GM10266 (cell line): Measurements from ENCODE around the gene INO80E.
A peak's percentile ranks its signal among the peaks of the same experiment; 100 is the strongest.

ENCODE experiments used
- DNase-seq: peaks from one replicate; pipeline ENCODE4 v3.0.0; 2012; ENCODE audit errors: extremely low spot score
- TF ChIP-seq, protein P1 (sequence below): IDR thresholded peaks from 2 replicates; pipeline ENCODE4 v1.5.1; 2012; ENCODE audit warnings: mild to moderate bottlenecking, low read depth; ENCODE audit not compliant: control insufficient read depth, insufficient read depth; ENCODE audit errors: missing control alignments

INO80E gene

GRCh38 chr16:29994600-29995323, 1.3 kb upstream of the INO80E start:
- TF ChIP-seq, protein P1, sequence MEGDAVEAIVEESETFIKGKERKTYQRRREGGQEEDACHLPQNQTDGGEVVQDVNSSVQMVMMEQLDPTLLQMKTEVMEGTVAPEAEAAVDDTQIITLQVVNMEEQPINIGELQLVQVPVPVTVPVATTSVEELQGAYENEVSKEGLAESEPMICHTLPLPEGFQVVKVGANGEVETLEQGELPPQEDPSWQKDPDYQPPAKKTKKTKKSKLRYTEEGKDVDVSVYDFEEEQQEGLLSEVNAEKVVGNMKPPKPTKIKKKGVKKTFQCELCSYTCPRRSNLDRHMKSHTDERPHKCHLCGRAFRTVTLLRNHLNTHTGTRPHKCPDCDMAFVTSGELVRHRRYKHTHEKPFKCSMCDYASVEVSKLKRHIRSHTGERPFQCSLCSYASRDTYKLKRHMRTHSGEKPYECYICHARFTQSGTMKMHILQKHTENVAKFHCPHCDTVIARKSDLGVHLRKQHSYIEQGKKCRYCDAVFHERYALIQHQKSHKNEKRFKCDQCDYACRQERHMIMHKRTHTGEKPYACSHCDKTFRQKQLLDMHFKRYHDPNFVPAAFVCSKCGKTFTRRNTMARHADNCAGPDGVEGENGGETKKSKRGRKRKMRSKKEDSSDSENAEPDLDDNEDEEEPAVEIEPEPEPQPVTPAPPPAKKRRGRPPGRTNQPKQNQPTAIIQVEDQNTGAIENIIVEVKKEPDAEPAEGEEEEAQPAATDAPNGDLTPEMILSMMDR = no peak
- peak; percentile 82 for DNase-seq

- peak; percentile 93 for DNase-seq
Measured at GRCh38 chr16:29995324-29995910, 624 bp upstream of the INO80E start, which contains the start of gene HIRIP3. Gene HIRIP3 (minus strand): TSS chr16:29995617. CDS start chr16:29995605, 12 bp downstream.

DNA sequence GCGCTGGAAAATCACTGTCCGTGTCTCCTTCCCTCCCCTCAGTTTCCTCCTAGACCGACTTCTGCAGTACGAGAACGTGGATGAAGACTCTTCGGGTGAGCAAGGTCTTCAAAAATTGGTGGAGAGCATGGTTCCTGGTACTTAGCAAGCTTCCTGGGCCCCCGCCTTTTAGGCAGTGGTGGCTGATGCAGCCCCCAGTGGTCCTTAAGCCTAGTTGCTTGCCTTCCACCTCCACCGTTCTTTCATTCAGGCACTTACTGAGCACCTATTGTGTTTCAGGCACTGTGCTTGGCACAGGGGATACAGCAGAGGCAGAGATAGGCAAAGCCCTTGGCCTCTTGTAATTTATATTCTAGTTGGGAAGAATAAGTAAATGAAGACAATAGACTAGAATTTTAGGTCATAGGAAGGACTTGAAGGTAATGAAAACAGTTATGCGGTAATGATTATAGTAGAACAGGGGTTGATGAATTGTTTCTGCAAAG, 767 bp downstream of the INO80E start:
- no peak for DNase-seq

More at GRCh38 chr16:29995324-29995910, 624 bp upstream of the INO80E start, which contains the start of gene HIRIP3:
- TF ChIP-seq, protein P1 = no peak

DNA sequence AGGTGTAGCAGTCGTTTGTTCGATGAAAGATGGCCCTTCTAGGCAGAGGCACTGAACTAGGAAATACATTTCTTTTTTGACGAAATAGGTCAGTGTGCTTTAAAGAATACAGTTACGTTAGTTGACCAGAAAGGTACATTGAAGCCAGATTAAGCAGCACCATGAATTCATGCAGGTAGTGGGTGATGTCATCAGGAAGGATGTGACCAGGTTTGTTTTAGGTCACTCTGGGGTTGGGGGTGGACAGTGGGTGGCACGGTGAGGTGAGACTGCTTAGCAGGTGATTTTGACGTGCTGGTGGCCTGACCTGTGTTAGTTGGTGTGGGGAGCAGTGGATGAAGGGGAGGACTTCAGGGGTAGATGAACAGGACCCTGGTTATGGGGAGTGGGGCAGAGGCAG, 3.6 kb downstream of the INO80E start:
- TF ChIP-seq, protein P1 = no peak
- DNase-seq = no peak

More for the DNA sequence above, 767 bp downstream of the INO80E start:
- TF ChIP-seq, protein P1 = no peak

GRCh38 chr16:30000735-30001631, 4.9 kb downstream of the INO80E start:
- TF ChIP-seq, protein P1 = no peak
- DNase-seq = no peak

DNA sequence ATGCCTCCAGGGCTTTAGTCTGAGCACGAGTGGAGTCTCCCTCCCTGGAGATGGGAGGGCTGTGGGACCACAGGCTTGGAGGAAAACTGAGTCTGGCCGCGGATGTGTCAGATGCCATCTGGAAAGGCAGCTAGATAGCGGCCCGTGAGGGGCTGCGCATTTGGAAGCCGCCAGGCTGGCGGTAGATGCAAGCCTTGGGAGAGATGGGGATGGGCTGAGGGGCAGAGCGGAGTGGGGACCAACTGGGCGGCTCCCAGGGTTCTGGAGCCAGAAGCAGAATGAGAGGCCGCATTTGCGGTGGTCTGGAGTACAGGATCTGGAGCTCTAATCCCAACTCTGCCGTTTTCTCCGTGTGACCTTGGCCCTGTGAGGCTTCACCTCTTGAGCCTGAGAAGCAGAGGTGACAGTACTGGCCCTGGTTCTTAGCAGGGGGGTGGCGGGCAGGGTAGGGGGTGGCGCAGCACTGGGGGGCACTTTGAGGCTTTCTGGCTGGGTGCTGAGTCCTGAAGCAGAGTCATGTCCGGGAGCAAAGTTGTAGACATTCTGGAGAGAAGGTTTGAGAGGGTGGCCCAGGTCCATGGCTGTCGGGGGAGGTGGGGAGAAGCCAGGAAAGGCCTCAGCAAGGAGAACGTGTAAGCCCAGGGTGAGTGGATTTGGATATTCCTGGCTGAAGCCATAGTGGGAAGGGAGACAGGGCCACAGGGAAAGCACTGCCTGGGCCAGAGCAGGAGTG, 6.7 kb downstream of the INO80E start:
- TF ChIP-seq, protein P1 = no peak
- DNase-seq = no peak
